ENCODE measurements around the gene RPL23. TPM values are rescaled to one million over a fixed set of nuclear protein-coding genes. Genes with fewer than 3 reads are reported as not detected.
"Not testable (repeated sequence)": the region's sequence is repeated elsewhere in the genome, so short reads cannot be mapped to it uniquely, and the experiment has no call there.

RPL23 gene
- total and polyA plus RNA-seq, 10 of the 15 experiments (the other 5 are each of a cell fraction or from before 2014, with no cell fraction given): 2,200 to 4,821 (median 3,043) TPM

- no peak for TF ChIP-seq ZBTB33 (IDR thresholded peaks at IDR 0.05)
- no peak for TF ChIP-seq NBN (IDR thresholded peaks at IDR 0.05)
- no peak for TF ChIP-seq EZH2 (IDR thresholded peaks at IDR 0.05; ENCODE audit: borderline replicate concordance, control insufficient read depth, low read depth, low read length)
- no peak for TF ChIP-seq FOXM1 (IDR thresholded peaks at IDR 0.05; ENCODE audit: low read depth, low read length)
- TF ChIP-seq RCOR1 (conservative IDR thresholded peaks at IDR 0.05; ENCODE audit: low read depth, low read length): no peak
- TF ChIP-seq PML (IDR thresholded peaks at IDR 0.05; ENCODE audit: low read length): no peak
- TF ChIP-seq ZZZ3 (IDR thresholded peaks at IDR 0.05; ENCODE audit: control insufficient read depth, insufficient read length, low read depth): no peak
- TF ChIP-seq CREB1 (IDR thresholded peaks at IDR 0.05; ENCODE audit: low read depth): no peak
- no peak for TF ChIP-seq CHD1 (IDR thresholded peaks at IDR 0.05; ENCODE audit: low read depth, low read length)
- TF ChIP-seq PAX5 (IDR thresholded peaks at IDR 0.05; ENCODE audit: borderline replicate concordance, low read depth, low read length): no peak
Observed at GRCh38 chr17:38857271-38857670, 3.8 kb upstream of the RPL23 start (continued).

- FAIRE-seq; intact Hi-C loops (cut with micrococcal nuclease; ENCODE audit: unreplicated experiment); BruUV-seq (replicated peaks): not testable (repeated sequence)
Observed at GRCh38 chr17:38855101-38855714, 1.7 kb upstream of the RPL23 start.

More at GRCh38 chr17:38855101-38855714, 1.7 kb upstream of the RPL23 start:
- in situ Hi-C loops (cut with MboI); DNase-seq (ENCODE audit: low read depth, low spot score); H3K27ac ChIP-seq (ENCODE audit: control insufficient read depth, insufficient read depth); H3K9ac ChIP-seq (ENCODE audit: control insufficient read depth, insufficient read depth, low read length); ATAC-seq; H3K27me3 ChIP-seq (replicated peaks in 1 of 2; ENCODE audit: control insufficient read depth in 2 of 2, insufficient read depth in 2 of 2, low read length in 1 of 2); H3K4me3 ChIP-seq; H3K4me2 ChIP-seq (ENCODE audit: control insufficient read depth, insufficient read depth); H3K9me3 ChIP-seq (replicated peaks; ENCODE audit: control insufficient read depth, insufficient read depth, low read length); H2AFZ ChIP-seq (ENCODE audit: control insufficient read depth, low read depth, low read length): not testable (repeated sequence)
- ChIA-PET RAD21 (ENCODE audit: unreplicated experiment) (interaction anchor here (0.6 to 4.6 kb wide), 4 partner anchors 13 to 33 kb away, joined by 3 to 37 read pairs (median 8); partner anchors contain the start of gene LASP1), SMC1A (ENCODE audit: uncharacterized antibody, unreplicated experiment) (interaction anchor here (1.1 to 4.1 kb wide), 6 partner anchors 8 to 179 kb away, joined by 4 to 20 read pairs (median 9); partner anchors contain the start of genes CWC25 and LASP1), POLR2A (interaction anchor here (1.2 to 3.1 kb wide), 5 partner anchors 8 to 128 kb away, joined by 3 to 61 read pairs (median 13); partner anchors contain the start of genes CWC25 and LASP1), CTCF (interaction anchor here (1.5 to 2.1 kb wide), 4 partner anchors 8 to 31 kb away, joined by 4 to 13 read pairs (median 6); partner anchors contain the start of gene LASP1)
- peak; percentile 46 for TF ChIP-seq BCL3 (IDR thresholded peaks at IDR 0.05; ENCODE audit: borderline replicate concordance, insufficient read depth, low read depth, low read length, poor library complexity, severe bottlenecking)
- H3K79me2 ChIP-seq (ENCODE audit: control insufficient read depth, insufficient read depth, low read length): peaks cover 33% of the 10 kb centered on the region
- H3K4me1 ChIP-seq (ENCODE audit: control insufficient read depth, insufficient read depth, low read length): peaks cover 18% of the 10 kb centered on the region
- peaks cover 13% of the 10 kb centered on the region; the same call in 1 of the 2 replicates for H4K20me1 ChIP-seq (ENCODE audit: control insufficient read depth, insufficient read depth)
- 97% methylated on average over 28 of the region's 28 CpGs for WGBS (ENCODE audit: insufficient coverage, insufficient replicate concordance, low lambda C conversion rate, missing lambda C conversion rate)
- H3K36me3 ChIP-seq (ENCODE audit: control insufficient read depth in 2 of 2, insufficient read depth in 2 of 2, low read length in 1 of 2): peaks cover 6 to 26% of the 10 kb centered on the region in 2 experiments

Measured in GM12878 (cell line).